Measurements from ENCODE around the gene POLD1. TPM values are rescaled to one million over a fixed set of nuclear protein-coding genes. Genes with fewer than 3 reads are reported as not detected.
"Not testable (repeated sequence)": the region's sequence is repeated elsewhere in the genome, so short reads cannot be mapped to it uniquely, and the experiment has no call there.

Gene POLD1
- total RNA-seq (10 to 100 TPM; 42.2 to 51.7 TPM), polyA plus RNA-seq (ENCODE audit: insufficient read depth, low read depth, low replicate concordance) (30.7 TPM)
- long read RNA-seq, donor 1, partial matches to known transcripts = 6 of 11 reads
- long read RNA-seq, donor 1, other reads (novel, unspliced or antisense) = 0 of 11 reads
- long read RNA-seq, donor 2, transcript POLD1-209 (4 exons, 737 nt) = major isoform, 7 of 10 reads
- long read RNA-seq, donor 2, partial matches to known transcripts = 0 of 10 reads
- long read RNA-seq, donor 2, other reads (novel, unspliced or antisense) = 0 of 10 reads

GRCh38 chr19:50383852-50384684, at the start of gene POLD1:
POLD1 (plus strand) TSS chr19:50384347; CDS start chr19:50398852, 14,505 bp downstream.
- Histone ChIP-seq H3K27ac (peak within 1 kb of the TSS; percentile 78 to 84), H3K4me3 (peak within 1 kb of the TSS; percentile 59 to 70), H3K36me3 (ENCODE audit: low read depth, missing control alignments) (no peaks in the 10 kb centered on the region), H3K9me3 (no peaks in the 10 kb centered on the region), H3K27me3 (no peaks in the 10 kb centered on the region), H3K4me1 (peaks cover 25% of the 10 kb centered on the region)
- peak; percentile 99 for DNase-seq
- intact Hi-C loops (cut with DNase I; ENCODE audit: low total_unique reads) = no loop called here
- TF ChIP-seq POLR2A (IDR thresholded peaks at IDR 0.05) (no peak), CTCF (IDR thresholded peaks at IDR 0.05) (no peak)
- WGBS, 2 donors = 1% methylated on average over 49 to 76 of the region's 78 CpGs

GRCh38 chr19:50334741-50335421, 49.3 kb upstream of the POLD1 start:
- Histone ChIP-seq H3K27ac (no peak overlapping the region), H3K4me1 (peaks cover 10% of the 10 kb centered on the region), H3K27me3 (no peaks in the 10 kb centered on the region), H3K9me3 (no peaks in the 10 kb centered on the region), H3K36me3 (ENCODE audit: low read depth, missing control alignments) (no peaks in the 10 kb centered on the region), H3K4me3 (no peak overlapping the region)
- TF ChIP-seq POLR2A (IDR thresholded peaks at IDR 0.05) (no peak), CTCF (IDR thresholded peaks at IDR 0.05) (no peak)
- 83 to 90% methylated on average over 7 to 12 of the region's 12 CpGs for WGBS, 2 donors
- DNase-seq = no peak
- intact Hi-C loops (cut with DNase I; ENCODE audit: low total_unique reads) = no loop called here

GRCh38 chr19:50337031-50337430, 47.1 kb upstream of the POLD1 start:
- H3K27me3 ChIP-seq; H3K36me3 ChIP-seq (ENCODE audit: low read depth, missing control alignments); H3K4me3 ChIP-seq; H3K4me1 ChIP-seq; H3K9me3 ChIP-seq; H3K27ac ChIP-seq; DNase-seq; intact Hi-C loops (cut with DNase I; ENCODE audit: low total_unique reads): not testable (repeated sequence)
- WGBS, 2 donors = 86 to 91% methylated on average over 6 of the region's 6 CpGs

GRCh38 chr19:50340331-50340730, 43.8 kb upstream of the POLD1 start:
- no peaks in the 10 kb centered on the region for H3K9me3 ChIP-seq
- H3K4me3 ChIP-seq = no peak overlapping the region
- no peaks in the 10 kb centered on the region for H3K36me3 ChIP-seq (ENCODE audit: low read depth, missing control alignments)
- no peaks in the 10 kb centered on the region for H3K27me3 ChIP-seq
- DNase-seq = no peak
- intact Hi-C loops (cut with DNase I; ENCODE audit: low total_unique reads) = no loop called here
- no peak overlapping the region for H3K27ac ChIP-seq
- TF ChIP-seq CTCF (IDR thresholded peaks at IDR 0.05) (no peak), POLR2A (IDR thresholded peaks at IDR 0.05) (no peak)
- no peaks in the 10 kb centered on the region for H3K4me1 ChIP-seq

- no peaks in the 10 kb centered on the region for H3K36me3 ChIP-seq (ENCODE audit: low read depth, missing control alignments)
- H3K9me3 ChIP-seq = no peaks in the 10 kb centered on the region
- H3K27ac ChIP-seq = no peak overlapping the region
- 86 to 89% methylated on average over 3 of the region's 3 CpGs for WGBS, 2 donors
- no peak overlapping the region for H3K4me3 ChIP-seq
- no peaks in the 10 kb centered on the region for H3K27me3 ChIP-seq
- H3K4me1 ChIP-seq = no peaks in the 10 kb centered on the region
- intact Hi-C loops (cut with DNase I; ENCODE audit: low total_unique reads) = no loop called here
- no peak for DNase-seq
- TF ChIP-seq CTCF (IDR thresholded peaks at IDR 0.05) = no peak
- TF ChIP-seq POLR2A (IDR thresholded peaks at IDR 0.05) = no peak
Observed at GRCh38 chr19:50341091-50341564, 43.0 kb upstream of the POLD1 start.
